WTC11 (cell line): ENCODE measurements around the gene GGCT. TPM values are rescaled to one million over a fixed set of nuclear protein-coding genes. Genes with fewer than 3 reads are reported as not detected.
"Not testable (repeated sequence)": the region's sequence is repeated elsewhere in the genome, so short reads cannot be mapped to it uniquely, and the experiment has no call there.

Experiments
- ATAC-seq: fragments of 200-7000 bp; cut with Tn5 transposase; 2 replicates; pipeline ENCODE4 v1.10.0; 2021; ENCODE audit warnings: mild to moderate bottlenecking, moderate library complexity
- CTCF ChIA-PET: fragments of 300-600 bp; sonication (Branson Sonifier 250); formaldehyde crosslinking; loops from one replicate; lab custom pipeline; 2021; ENCODE audit warnings: antibody characterized with exemption; lab: Charles Lee
- POLR2A ChIA-PET: fragments of 350-600 bp; sonication (Branson Sonifier 250); formaldehyde crosslinking; loops from one replicate; lab custom pipeline; 2021; ENCODE audit warnings: antibody characterized with exemption; lab: Charles Lee
- DNase-seq: peaks from one replicate; pipeline ENCODE4 v3.0.0; 2021; ENCODE audit warnings: low spot score
- H3K27ac Mint-ChIP-seq: 2 replicates; pipeline ENCODE4 v1.8.0; 2021; ENCODE audit warnings: mixed read lengths
- H3K27me3 Mint-ChIP-seq: 2 replicates; pipeline ENCODE4 v1.8.0; 2021; ENCODE audit warnings: low read depth, mild to moderate bottlenecking, moderate library complexity, mixed read lengths
- H3K36me3 Mint-ChIP-seq: 2 replicates; pipeline ENCODE4 v1.8.0; 2021; ENCODE audit warnings: mixed read lengths
- H3K4me1 Mint-ChIP-seq: 2 replicates; pipeline ENCODE4 v1.8.0; 2022; ENCODE audit warnings: mixed read lengths
- H3K4me3 Mint-ChIP-seq: 2 replicates; pipeline ENCODE4 v1.8.0; 2021; ENCODE audit warnings: mild to moderate bottlenecking, moderate library complexity, mixed read lengths
- H3K9me3 Mint-ChIP-seq: 2 replicates; pipeline ENCODE4 v1.8.0; 2021; ENCODE audit warnings: mixed read lengths
- ELF4 ChIP-seq: sonication (generic); formaldehyde crosslinking; IDR thresholded peaks from 2 replicates; pipeline ENCODE4 v1.8.1; 2022; ENCODE audit warnings: low read depth, mild to moderate bottlenecking, moderate library complexity, missing genetic modification reagents
- MYBL2 ChIP-seq: sonication (generic); formaldehyde crosslinking; IDR thresholded peaks from 2 replicates; pipeline ENCODE4 v1.8.1; 2023; ENCODE audit warnings: mild to moderate bottlenecking, moderate library complexity, missing genetic modification reagents
- NR3C1 ChIP-seq: sonication (generic); formaldehyde crosslinking; conservative IDR thresholded peaks from 2 replicates; pipeline ENCODE4 v1.8.1; 2023; ENCODE audit warnings: low read depth, mild to moderate bottlenecking, missing genetic modification reagents
- PRRX2 ChIP-seq: fragments of 250-450 bp; sonication (Bioruptor Pico); IDR thresholded peaks from 2 replicates; pipeline ENCODE4 v1.8.0; 2021; ENCODE audit warnings: mild to moderate bottlenecking
- SP1 ChIP-seq: sonication (generic); formaldehyde crosslinking; conservative IDR thresholded peaks from 2 replicates; pipeline ENCODE4 v1.8.1; 2022; ENCODE audit warnings: missing genetic modification reagents
- TP53 ChIP-seq: sonication (generic); formaldehyde crosslinking; IDR thresholded peaks from 2 replicates; pipeline ENCODE4 v1.8.1; 2023; ENCODE audit warnings: mild to moderate bottlenecking, missing genetic modification reagents
- ZNF232 ChIP-seq: sonication (generic); formaldehyde crosslinking; IDR thresholded peaks from 2 replicates; pipeline ENCODE4 v1.8.0; 2022; ENCODE audit warnings: mild to moderate bottlenecking, missing genetic modification reagents
- ZNF423 ChIP-seq: fragments of 250-450 bp; sonication (Bioruptor Pico); IDR thresholded peaks from 2 replicates; pipeline ENCODE4 v2.1.2; 2022; ENCODE audit warnings: mild to moderate bottlenecking, moderate library complexity
- total RNA-seq: library from RNA; stranded (reverse); gene quantifications from 3 replicates; pipeline ENCODE4 v1.2.3, GENCODE V29; 2021
- TF ChIP-seq, protein P1 (sequence below): sonication (generic); formaldehyde crosslinking; IDR thresholded peaks from 2 replicates; pipeline ENCODE4 v1.8.0; 2023; ENCODE audit warnings: missing genetic modification reagents, mild to moderate bottlenecking, borderline replicate concordance
- TF ChIP-seq, protein P2 (sequence below): sonication (generic); formaldehyde crosslinking; IDR thresholded peaks from 2 replicates; pipeline ENCODE4 v1.8.1; 2022; ENCODE audit warnings: missing genetic modification reagents, borderline replicate concordance
- TF ChIP-seq, protein P3 (sequence below): fragments of 250-450 bp; sonication (Bioruptor Pico); IDR thresholded peaks from 2 replicates; pipeline ENCODE4 v1.9.0; 2021; ENCODE audit warnings: mild to moderate bottlenecking
- TF ChIP-seq, protein P4 (sequence below): fragments of 250-450 bp; sonication (Bioruptor Pico); conservative IDR thresholded peaks from 2 replicates; pipeline ENCODE4 v1.9.0; 2021; ENCODE audit warnings: mild to moderate bottlenecking
- TF ChIP-seq, protein P5 (sequence below): sonication (generic); formaldehyde crosslinking; IDR thresholded peaks from 2 replicates; pipeline ENCODE4 v1.8.0; 2023; ENCODE audit warnings: missing genetic modification reagents

GGCT gene
- total RNA-seq, 1 experiment from 2014 or later, result 95.4 TPM

DNA sequence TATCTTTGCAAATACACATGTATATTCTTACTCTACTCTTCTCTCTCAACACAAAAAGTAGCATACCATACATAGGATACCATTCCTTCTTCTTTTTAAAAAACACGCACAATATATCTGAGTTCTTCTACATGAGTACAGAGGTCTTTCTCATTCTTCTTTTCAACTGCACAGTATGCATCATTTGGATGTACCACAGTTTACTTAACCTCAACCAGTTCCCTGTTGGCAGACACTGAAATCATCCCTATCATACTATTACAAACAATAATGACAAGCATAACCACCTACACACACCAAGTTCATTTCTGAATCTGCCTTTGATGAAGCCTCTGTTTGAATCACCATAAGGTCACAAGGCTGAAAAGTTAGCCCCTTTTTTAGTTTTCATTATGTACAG is 25.7 kb upstream of the GGCT start (continued):
- TF ChIP-seq, protein P1, sequence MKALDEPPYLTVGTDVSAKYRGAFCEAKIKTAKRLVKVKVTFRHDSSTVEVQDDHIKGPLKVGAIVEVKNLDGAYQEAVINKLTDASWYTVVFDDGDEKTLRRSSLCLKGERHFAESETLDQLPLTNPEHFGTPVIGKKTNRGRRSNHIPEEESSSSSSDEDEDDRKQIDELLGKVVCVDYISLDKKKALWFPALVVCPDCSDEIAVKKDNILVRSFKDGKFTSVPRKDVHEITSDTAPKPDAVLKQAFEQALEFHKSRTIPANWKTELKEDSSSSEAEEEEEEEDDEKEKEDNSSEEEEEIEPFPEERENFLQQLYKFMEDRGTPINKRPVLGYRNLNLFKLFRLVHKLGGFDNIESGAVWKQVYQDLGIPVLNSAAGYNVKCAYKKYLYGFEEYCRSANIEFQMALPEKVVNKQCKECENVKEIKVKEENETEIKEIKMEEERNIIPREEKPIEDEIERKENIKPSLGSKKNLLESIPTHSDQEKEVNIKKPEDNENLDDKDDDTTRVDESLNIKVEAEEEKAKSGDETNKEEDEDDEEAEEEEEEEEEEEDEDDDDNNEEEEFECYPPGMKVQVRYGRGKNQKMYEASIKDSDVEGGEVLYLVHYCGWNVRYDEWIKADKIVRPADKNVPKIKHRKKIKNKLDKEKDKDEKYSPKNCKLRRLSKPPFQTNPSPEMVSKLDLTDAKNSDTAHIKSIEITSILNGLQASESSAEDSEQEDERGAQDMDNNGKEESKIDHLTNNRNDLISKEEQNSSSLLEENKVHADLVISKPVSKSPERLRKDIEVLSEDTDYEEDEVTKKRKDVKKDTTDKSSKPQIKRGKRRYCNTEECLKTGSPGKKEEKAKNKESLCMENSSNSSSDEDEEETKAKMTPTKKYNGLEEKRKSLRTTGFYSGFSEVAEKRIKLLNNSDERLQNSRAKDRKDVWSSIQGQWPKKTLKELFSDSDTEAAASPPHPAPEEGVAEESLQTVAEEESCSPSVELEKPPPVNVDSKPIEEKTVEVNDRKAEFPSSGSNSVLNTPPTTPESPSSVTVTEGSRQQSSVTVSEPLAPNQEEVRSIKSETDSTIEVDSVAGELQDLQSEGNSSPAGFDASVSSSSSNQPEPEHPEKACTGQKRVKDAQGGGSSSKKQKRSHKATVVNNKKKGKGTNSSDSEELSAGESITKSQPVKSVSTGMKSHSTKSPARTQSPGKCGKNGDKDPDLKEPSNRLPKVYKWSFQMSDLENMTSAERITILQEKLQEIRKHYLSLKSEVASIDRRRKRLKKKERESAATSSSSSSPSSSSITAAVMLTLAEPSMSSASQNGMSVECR (CRISPR knock-in tag), result no peak
- no peak for TF ChIP-seq ELF4 (CRISPR knock-in tag)

DNA sequence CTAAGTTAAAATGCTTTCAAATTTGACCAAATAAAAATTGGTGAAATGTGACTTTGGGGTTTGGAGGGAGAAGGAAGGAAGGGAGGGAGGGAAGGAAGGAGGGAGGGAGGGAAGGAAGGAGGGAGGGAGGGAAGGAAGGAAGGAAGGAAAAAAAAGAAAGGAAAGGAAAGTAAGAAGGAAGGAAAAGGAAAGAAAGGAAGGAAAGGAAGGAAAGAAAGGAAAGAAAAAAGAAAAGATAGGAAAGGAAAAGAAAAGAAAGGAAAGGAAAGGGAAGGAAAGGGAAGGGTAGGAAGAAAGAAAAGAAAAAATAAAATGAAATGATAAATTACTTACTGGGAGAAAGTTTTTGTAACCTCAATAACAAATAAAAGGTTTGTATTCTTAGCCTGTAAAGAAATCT is 24.1 kb upstream of the GGCT start:
- DNase-seq, result no peak
- POLR2A ChIA-PET, result no interaction called here
- Mint-ChIP-seq H3K9me3 (no peaks in the 10 kb centered on the region), H3K36me3 (no peaks in the 10 kb centered on the region), H3K4me3 (no peak overlapping the region), H3K27ac (no peak overlapping the region), H3K4me1 (peaks cover 3% of the 10 kb centered on the region; the same call in 1 of the 2 replicates), H3K27me3 (peaks cover 12% of the 10 kb centered on the region; the same call in 1 of the 2 replicates)
- ATAC-seq, result no peak
- TF ChIP-seq, protein P2, sequence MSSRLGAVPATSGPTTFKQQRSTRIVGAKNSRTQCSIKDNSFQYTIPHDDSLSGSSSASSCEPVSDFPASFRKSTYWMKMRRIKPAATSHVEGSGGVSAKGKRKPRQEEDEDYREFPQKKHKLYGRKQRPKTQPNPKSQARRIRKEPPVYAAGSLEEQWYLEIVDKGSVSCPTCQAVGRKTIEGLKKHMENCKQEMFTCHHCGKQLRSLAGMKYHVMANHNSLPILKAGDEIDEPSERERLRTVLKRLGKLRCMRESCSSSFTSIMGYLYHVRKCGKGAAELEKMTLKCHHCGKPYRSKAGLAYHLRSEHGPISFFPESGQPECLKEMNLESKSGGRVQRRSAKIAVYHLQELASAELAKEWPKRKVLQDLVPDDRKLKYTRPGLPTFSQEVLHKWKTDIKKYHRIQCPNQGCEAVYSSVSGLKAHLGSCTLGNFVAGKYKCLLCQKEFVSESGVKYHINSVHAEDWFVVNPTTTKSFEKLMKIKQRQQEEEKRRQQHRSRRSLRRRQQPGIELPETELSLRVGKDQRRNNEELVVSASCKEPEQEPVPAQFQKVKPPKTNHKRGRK, result no peak
- no peak for TF ChIP-seq TP53 (CRISPR knock-in tag)
- no peak for TF ChIP-seq NR3C1
- TF ChIP-seq, protein P3, sequence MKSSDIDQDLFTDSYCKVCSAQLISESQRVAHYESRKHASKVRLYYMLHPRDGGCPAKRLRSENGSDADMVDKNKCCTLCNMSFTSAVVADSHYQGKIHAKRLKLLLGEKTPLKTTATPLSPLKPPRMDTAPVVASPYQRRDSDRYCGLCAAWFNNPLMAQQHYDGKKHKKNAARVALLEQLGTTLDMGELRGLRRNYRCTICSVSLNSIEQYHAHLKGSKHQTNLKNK (CRISPR knock-in tag), result no peak
- no peak for TF ChIP-seq SP1 (CRISPR knock-in tag)
- TF ChIP-seq PRRX2 (CRISPR knock-in tag), result no peak
- no peak for TF ChIP-seq MYBL2 (CRISPR knock-in tag)
- no peak for TF ChIP-seq ZNF232 (CRISPR knock-in tag)
- TF ChIP-seq, protein P4, sequence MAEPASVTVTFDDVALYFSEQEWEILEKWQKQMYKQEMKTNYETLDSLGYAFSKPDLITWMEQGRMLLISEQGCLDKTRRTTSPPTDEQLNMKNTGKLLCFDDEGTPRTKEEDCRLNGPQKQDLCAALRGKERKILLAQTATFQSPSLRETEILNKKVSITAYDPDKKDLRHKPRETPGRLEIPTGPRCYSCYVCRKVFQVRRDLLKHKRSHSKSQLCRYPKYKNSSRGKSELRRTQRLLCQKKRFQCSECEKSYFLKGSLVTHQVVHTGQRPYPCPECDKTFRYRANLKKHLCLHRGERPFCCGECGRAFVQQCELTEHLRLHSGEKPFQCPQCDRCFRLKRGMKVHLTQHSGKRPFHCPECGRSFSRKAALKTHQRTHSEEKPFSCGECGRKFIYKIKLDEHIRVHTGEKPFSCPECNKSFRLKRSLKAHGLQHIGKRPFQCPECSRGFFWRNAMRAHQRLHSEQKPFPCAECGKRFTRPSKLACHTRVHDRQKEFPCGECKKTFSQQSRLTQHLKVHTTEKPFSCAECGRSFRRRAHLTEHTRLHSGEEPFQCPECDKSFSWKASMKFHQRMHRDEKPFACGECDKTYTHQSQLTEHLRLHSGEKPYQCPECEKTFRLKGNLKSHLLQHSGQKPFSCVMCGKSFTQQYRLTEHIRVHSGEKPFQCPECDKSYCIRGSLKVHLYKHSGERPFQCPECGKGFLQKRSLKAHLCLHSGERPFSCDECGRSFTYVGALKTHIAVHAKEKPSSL (CRISPR knock-in tag), result no peak
- TF ChIP-seq, protein P5, sequence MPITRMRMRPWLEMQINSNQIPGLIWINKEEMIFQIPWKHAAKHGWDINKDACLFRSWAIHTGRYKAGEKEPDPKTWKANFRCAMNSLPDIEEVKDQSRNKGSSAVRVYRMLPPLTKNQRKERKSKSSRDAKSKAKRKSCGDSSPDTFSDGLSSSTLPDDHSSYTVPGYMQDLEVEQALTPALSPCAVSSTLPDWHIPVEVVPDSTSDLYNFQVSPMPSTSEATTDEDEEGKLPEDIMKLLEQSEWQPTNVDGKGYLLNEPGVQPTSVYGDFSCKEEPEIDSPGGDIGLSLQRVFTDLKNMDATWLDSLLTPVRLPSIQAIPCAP (CRISPR knock-in tag), result no peak
- TF ChIP-seq ZNF423 (CRISPR knock-in tag), result no peak
- CTCF ChIA-PET, result no interaction called here

DNA sequence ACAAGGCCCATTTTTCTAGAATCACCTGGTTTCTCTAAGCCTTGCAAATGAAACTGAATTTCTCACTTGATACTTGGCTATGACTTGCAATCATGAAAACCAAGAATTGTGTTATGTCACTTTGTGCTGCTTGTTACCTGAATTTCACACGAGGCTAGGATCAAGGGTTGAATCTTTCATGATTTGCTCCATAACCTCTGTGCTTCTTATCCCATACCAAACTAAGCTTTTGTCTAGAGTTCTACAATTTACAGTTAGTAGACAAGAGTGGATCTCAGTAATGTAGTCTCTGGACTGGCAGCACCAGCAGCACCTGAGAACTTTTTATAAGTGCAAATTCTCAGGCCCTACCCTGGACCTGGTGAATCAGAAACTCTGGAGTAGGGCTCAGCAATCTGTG is 22.7 kb upstream of the GGCT start:
- DNase-seq, ATAC-seq, POLR2A ChIA-PET, H3K4me1 Mint-ChIP-seq, H3K27ac Mint-ChIP-seq, H3K4me3 Mint-ChIP-seq, CTCF ChIA-PET, H3K9me3 Mint-ChIP-seq, H3K36me3 Mint-ChIP-seq: not testable (repeated sequence)
- peaks cover 12% of the 10 kb centered on the region; the same call in 1 of the 2 replicates for H3K27me3 Mint-ChIP-seq
